ENCODE results near the gene RTF2.

- TF ChIP-seq CTCF (conservative IDR thresholded peaks at IDR 0.05) (no peak), ZFX (IDR thresholded peaks at IDR 0.05) (no peak)
These were observed 51.8 kb downstream of the RTF2 start for GRCh38 chr20:56520180-56520579.

All from C4-2B (cell line).